GM10248 (cell line): ENCODE results near the gene IGF2BP1.

Experiments used
- CTCF ChIA-PET: fragments of 300-600 bp; sonication (Branson Sonifier 250); formaldehyde crosslinking; extraction: SDS; loops from one replicate; lab custom pipeline; 2021; ENCODE audit warnings: antibody characterized with exemption; lab: Yijun Ruan, JAX
- POLR2A ChIA-PET: fragments of 350-650 bp; sonication (Branson Sonifier 250); formaldehyde crosslinking; extraction: SDS; loops from one replicate; lab custom pipeline; 2020; ENCODE audit warnings: antibody characterized with exemption; lab: Yijun Ruan, JAX
- DNase-seq: peaks from one replicate; pipeline ENCODE4 v3.0.0; 2012; ENCODE audit errors: extremely low spot score
- CTCF ChIP-seq: IDR thresholded peaks from 2 replicates; pipeline ENCODE4 v1.5.1; 2012; ENCODE audit warnings: mild to moderate bottlenecking, low read depth; ENCODE audit errors: extremely low read depth, missing control alignments, control extremely low read depth

The IGF2BP1 gene

GRCh38 chr17:49049265-49049664 is 52.1 kb downstream of the IGF2BP1 start:
- POLR2A ChIA-PET = no interaction called here
- TF ChIP-seq CTCF = no peak
- CTCF ChIA-PET = interaction anchor here (2.2 kb wide), 1 partner anchor 13 kb away, joined by 5 read pairs; no protein-coding TSS in a partner anchor
- no peak for DNase-seq

GRCh38 chr17:49050611-49051010 is 53.4 kb downstream of the IGF2BP1 start:
- TF ChIP-seq CTCF = no peak
- ChIA-PET POLR2A (no interaction called here), CTCF (interaction anchor here (2.2 kb wide), 2 partner anchors 15 to 18 kb away, joined by 5 to 12 read pairs; no protein-coding TSS in a partner anchor)
- DNase-seq = no peak

- TF ChIP-seq CTCF = no peak
- ChIA-PET POLR2A (no interaction called here), CTCF (interaction anchor here (2.2 kb wide), 2 partner anchors 15 to 18 kb away, joined by 5 to 12 read pairs; no protein-coding TSS in a partner anchor)
- no peak for DNase-seq
These were observed 54.1 kb downstream of the IGF2BP1 start for GRCh38 chr17:49051269-49051668.

GRCh38 chr17:49053171-49053829 is 56.1 kb downstream of the IGF2BP1 start:
- CTCF ChIA-PET = interaction anchor here (1.1 to 3.4 kb wide), 5 partner anchors 13 to 78 kb away, joined by 3 to 11 read pairs (median 3); no protein-coding TSS in a partner anchor
- DNase-seq = no peak
- POLR2A ChIA-PET = no interaction called here
- TF ChIP-seq CTCF = no peak

GRCh38 chr17:49054342-49055092 is 57.3 kb downstream of the IGF2BP1 start:
- ChIA-PET CTCF (interaction anchor here (1.1 to 3.4 kb wide), 5 partner anchors 9 to 76 kb away, joined by 3 to 11 read pairs (median 3); no protein-coding TSS in a partner anchor), POLR2A (no interaction called here)
- no peak for DNase-seq
- no peak for TF ChIP-seq CTCF

- POLR2A ChIA-PET = no interaction called here
- CTCF ChIA-PET = interaction anchor here (0.9 to 3.4 kb wide), 5 partner anchors 10 to 176 kb away, joined by 3 to 11 read pairs (median 4); no protein-coding TSS in a partner anchor
- no peak for DNase-seq
- no peak for TF ChIP-seq CTCF
These were observed 58.2 kb downstream of the IGF2BP1 start for GRCh38 chr17:49055181-49055927.
